HPDE6-E6E7 (cell line): ENCODE measurements around the gene CYP11A1.
A peak's percentile ranks its signal among the peaks of the same experiment; 100 is the strongest.

Experiments
- DNase-seq: peaks from one replicate; pipeline ENCODE4 v3.0.0; 2011; ENCODE audit warnings: missing footprints; ENCODE audit errors: extremely low spot score

Gene CYP11A1

GRCh38 chr15:74347757-74348250 lies 19.6 kb downstream of the CYP11A1 start:
- no peak for DNase-seq

DNA sequence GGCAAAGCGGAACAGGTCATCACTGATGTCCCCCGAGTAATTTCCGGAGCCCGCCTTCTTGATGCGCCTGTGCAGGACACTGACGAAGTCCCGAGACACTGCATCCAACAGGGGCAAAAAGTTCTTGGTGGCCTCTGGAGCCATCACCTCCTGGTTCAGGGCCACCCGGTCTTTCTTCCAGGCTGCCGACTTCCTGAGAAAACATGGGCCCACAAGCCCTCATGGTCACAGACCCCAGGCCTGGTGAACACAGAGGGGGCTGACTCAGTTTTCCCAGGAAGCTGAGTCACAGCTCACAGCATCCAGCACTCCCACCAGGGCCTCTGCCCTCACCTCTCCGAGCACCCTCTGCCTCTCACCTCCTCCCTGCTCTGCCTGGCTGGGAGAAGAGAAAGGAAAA lies 22.4 kb downstream of the CYP11A1 start:
- no peak for DNase-seq

- no peak for DNase-seq
Observed at GRCh38 chr15:74343797-74344127, 23.7 kb downstream of the CYP11A1 start.

DNA sequence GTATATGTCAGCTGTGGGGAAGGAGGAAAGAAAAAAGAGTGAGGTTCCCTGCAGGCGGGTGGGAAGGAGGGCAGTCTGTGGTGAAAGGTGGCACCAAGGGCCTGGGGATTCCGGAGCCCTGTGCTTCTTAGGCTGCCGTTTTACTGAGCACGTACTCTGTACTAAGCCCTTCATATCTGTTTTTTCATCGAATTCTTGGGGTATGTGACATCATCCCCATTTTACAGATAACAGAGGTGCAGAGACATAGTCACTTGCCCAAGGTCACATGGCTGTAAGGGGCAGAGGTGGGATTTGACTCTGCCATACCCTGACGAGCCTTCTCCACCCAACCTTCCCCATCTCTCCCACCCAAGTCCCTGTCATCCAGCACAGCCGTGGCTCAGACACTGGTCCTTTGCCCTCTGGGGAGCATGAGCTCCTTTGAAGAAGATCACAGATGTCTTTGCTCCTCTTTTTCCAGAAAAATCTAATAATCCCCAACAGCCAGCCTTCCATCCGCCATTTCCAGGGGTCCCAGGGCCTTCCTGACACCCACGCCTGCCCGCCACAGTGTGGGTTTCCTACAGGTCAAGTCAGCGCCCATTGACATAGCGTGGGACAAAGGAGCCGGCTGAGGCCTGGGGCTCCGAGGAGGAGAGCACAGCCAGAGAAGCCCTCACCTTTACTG lies 24.2 kb downstream of the CYP11A1 start:
- DNase-seq: no peak

DNA sequence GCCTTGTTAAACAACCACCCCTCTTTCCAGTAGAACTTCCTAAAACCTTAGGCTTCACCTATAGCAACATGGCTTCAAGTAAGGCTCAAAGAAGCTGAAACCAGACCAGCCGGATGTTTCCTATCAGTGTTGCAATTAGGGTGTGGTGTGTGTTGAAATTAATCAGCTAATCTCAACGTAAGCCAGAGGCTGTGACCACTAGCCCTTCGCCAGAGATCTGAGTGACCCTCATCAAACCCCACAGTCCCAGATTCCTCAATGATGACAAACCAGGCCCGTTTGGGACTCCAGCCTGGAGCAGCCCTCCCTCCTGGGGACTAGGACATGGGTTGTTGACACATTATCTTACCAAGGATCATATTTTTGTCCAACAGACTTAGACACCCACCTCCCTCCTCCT lies 27.3 kb downstream of the CYP11A1 start:
- DNase-seq: peak; percentile 52

DNA sequence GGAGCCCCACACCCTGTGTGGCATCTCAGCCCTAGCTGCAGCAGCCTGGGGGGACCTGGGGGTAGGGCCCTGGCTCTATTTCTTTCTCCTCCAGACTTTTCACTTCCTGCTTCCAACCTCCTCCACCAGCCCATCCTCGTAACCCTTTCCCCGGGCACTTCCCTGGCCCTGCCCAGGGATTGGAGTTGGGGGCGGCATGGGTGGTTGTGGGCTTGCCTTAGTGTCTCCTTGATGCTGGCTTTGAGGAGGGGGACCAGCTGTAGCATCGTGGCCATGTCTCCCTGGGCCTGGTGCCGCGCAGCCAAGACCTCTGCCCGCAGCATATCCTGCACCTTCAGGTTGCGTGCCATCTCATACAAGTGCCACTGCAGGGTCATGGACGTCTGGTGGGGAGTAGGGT lies 28.1 kb downstream of the CYP11A1 start:
- no peak for DNase-seq

DNA sequence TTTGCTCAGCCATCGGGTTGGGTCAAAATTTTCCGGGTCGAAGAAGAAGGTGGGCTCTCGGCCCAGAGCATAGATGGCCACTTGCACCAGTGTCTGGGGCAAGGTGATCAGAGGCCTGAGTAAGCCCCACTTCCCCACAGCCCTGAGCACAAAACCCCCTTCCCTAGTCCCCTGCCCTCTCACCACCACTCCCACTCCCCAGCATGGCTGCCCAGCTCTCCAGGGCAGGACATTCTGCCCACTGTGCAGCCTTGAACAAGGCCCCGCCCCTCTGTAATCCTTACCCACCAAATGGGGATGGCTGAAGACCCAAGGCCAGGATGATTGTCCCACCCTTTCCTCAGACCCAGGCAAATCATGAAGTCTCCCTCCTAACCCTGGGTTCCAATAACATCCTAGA lies 28.8 kb downstream of the CYP11A1 start:
- no peak for DNase-seq

GRCh38 chr15:74337607-74338211 lies 29.7 kb downstream of the CYP11A1 start:
- DNase-seq: no peak

DNA sequence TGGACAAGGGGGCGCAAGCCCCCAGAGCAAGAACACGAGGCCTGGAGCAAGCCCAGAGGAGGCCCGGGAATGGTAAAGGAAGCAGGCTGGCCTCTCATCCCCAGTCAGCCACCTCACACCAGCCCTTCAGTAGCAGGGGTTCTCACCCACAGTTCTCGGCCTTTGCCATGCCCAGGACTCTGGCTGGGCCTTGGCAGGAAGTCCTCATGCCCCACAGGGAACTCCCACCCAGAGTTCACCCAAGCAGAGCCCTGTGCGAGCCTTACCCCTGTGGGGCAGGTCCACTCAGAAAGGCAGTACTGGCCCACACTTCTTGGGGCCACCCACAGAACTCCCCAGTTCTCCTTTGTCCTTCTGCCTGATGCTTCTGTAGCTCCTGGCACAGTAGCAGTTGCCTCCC lies 30.3 kb downstream of the CYP11A1 start:
- DNase-seq: no peak

DNA sequence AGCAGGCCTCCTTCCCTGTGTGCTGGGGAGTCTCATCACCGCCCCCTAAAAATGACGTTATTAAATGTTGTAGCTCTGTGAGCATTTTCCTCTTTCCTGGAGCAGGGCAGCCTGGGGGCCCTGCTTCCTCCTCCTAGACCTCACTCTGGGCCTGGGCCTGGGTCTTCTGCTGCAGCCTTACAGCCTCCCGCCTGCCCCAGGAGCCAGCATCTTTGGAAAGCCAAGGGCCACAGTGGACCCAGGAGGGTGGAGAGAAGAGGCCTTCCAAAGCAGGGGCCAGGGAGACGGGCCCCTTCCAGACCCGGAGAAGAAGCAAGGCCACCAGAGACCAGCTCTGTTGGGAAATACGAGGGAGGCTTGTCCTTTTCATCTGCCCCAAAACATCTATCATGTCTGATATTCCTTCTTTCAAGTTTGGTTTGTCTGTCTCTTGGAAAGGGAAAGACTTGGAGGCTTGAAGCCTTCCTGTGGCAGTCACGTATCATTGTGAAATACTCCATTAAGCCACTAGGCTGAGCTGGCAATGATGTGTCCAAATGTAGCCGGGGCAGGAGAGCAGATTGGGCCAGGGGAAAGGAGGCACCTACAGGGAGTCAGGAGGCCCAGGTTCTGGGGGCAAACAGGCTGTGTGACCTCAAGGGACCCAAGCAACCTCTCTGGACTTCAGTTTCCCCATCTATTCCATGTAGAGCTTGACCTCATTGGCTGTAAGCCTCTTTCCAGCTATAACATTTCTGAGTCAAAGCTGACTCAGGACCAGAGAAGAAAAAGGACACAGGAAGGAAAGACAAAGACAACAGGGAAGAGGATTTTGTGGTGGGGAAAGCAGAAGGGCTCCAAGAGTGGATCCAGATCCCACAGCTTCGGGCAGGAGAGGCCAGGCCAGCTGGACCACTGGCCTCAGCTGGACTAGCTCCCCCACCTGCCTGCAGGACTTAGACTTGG lies 31.1 kb downstream of the CYP11A1 start:
- no peak for DNase-seq

DNA sequence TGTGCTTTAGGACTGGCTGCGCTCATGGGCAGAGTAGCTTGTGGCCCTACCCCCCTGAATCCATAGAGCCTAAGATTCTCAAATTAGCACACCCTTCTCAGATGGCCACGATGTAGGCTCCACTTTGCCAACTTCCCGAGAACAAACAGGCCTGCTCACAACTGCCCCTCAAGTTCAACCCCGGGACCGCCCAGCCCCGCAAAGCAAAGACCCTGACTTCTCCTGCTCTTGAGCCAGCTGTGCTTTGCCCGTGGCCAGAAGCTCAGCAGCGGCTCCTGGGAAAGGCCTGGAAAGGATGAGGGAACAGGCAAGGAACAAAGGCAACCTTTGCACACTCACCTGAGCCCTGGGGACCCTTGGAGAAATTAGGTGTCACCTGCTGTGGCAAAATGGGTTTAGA lies 32.0 kb downstream of the CYP11A1 start:
- DNase-seq: no peak

GRCh38 chr15:74334127-74334526 lies 33.3 kb downstream of the CYP11A1 start:
- DNase-seq: no peak

DNA sequence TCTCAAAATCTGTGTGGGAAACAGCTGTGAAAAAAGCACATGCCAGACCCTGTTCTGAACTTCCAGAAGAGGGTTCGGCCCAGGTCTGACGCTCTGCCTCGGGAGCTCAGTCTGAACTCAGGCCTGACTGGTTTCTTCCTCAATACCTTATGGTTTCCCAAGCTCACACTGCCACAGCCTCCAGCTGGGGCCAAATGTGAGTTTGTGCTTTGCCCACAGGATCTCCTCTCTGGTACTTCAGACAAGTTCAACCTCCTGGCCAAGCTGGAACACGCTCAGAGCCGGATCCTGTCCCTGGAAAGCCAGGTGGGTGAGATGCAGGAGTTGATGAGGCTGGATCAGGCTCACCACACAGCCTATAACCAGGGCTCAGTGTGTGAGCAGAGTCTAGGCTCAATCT lies 33.8 kb downstream of the CYP11A1 start:
- DNase-seq: no peak

DNA sequence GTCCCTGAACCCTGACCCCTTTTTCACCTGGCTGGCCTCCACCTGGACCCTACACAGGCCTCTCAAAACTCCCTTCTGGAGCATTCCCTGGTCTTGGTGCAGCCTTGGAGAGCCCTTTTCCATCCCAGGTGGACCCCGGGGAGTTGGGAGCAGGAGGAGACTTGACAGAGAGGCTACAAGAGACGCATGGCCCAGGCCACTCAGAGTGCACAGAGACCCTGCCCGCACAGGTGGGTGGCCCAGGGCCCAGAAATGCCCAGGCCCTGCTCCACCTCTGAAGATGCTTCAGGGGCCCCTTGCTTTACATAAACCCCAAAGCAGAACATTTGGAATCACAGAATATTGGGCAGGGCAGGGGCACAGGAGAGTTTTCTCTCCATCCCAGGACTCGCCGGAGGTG lies 34.4 kb downstream of the CYP11A1 start:
- no peak for DNase-seq

DNA sequence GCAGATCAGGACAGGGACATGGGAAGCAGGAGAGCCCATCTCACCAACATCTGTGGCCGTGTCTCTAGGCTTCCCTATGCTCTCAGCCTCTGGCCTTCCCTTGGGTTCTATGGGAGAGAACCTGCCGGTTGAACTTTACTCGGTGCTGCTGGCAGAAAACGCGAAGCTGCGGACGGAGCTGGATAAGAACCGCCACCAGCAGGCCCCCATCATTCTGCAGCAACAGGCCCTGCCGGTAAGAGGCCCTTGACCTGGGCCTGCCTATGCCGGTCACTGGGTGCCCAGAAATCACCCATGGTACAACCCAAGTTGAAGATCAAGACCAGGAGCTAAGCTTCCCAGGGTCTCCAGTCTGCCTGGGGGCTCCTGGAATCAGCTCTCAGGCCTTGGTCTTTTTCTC lies 34.8 kb downstream of the CYP11A1 start:
- no peak for DNase-seq

DNA sequence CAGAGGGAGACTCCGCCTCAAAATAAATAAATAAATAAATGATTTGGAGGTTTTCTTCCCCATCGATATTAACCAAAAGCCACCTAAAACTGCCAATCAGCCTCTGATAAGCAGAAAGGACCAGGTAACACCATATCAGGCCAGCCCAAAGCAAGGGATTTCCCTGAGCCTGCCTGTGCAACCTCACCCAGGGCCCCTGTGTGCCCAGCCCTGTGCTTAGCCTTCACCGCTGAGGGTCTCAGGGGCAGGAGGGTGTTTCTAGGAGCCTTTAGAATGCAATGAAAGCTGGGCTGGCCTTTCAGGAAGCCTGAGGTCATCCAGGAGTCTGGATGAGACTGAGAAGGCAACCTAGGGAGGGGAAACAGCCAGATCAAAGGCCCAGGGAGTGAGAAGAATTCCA lies 35.4 kb downstream of the CYP11A1 start:
- DNase-seq: no peak

GRCh38 chr15:74330861-74331408 lies 36.5 kb downstream of the CYP11A1 start:
- DNase-seq: no peak

- no peak for DNase-seq
Observed at GRCh38 chr15:74328331-74329056, 39.0 kb downstream of the CYP11A1 start.

- no peak for DNase-seq
Observed at GRCh38 chr15:74327756-74328155, 39.7 kb downstream of the CYP11A1 start.

DNA sequence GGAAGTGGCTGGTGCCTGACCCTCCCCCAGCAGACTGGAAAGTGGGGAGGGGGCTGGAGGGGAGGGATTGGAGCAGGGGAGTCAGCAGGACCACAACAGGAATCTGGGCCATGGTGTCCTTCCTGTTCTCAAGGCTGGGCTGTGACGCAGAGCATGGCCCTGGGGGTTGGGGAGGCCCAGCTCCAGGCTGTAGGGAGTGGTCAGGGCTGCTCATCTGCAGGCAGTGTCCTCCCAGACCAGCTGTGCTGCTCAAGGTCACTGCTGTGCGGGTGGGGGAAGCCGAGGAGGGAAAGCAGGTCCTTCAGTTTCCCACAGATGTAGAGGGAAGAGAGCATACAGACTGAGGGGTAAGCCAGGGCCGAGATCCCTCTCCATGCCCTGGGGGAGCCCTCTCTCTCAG lies 40.7 kb downstream of the CYP11A1 start:
- DNase-seq: no peak

DNA sequence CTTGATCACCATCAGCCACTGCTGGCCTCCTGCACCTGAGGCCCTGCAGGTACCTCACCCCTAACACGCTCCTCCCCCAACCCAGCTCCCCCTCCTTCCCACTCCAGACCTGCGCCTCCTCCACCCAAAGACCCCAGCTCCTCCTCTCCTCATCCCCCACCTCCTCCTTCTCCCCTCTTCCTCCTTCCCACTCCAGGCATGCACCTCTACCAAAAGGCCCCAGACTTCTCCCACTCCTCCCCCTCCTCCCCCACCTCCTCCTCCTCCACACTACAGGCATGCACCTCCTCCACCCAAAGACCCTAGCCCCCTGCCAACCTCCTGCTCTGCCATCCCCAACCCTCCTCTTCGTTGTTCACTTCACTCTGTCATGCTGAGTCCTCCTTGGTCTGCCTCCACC lies 42.7 kb downstream of the CYP11A1 start:
- no peak for DNase-seq
